Stimulated activated CD4-positive, alpha-beta T cell treated with anti-CD3 and anti-CD28 coated beads, Interleukin-1b, Interleukin-23, amount 100 ng/mL, for 24 hours (primary cell): ENCODE results near the gene JAK2.
"Not testable (repeated sequence)": the region's sequence is repeated elsewhere in the genome, so short reads cannot be mapped to it uniquely, and the experiment has no call there.

ENCODE experiments used
- DNase-seq, 4 experiments: peaks; one replicate each; pipeline ENCODE4 v3.0.0-alpha.2; 2020; ENCODE audit warnings: low read depth in 4 of 4, low spot score in 1 of 4

Gene JAK2

DNA sequence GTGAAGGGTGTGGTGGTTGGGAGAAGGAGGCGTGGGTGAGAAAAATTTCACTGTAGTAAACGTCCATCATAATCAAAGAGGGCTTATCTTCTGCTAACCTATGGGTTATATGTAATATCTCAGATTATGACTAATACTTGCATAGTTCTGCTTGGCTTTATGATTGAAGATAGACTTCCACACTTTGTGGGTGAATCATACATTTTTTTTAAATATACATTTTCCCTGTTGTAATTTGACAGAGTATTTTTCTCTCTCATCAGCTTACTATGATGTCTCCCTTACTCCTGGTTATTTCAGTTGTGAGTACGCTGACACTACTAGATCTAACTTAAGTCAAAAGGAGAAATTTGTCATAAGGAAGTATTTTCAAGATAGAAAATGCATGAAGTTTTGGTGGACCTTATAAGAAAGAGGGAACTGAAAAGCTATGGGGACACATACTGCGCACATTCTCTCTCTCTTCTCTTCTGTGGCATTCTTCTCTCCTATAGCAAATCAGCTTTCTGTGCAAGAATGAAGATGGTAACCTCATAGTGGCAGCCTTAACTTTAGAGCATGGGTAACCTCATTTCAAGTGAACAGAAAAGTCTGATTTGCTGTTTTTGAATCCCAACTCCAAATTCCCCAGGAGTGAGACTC, 4.9 kb upstream of the JAK2 start:
- no peak for DNase-seq

GRCh38 chr9:4982721-4983482, 2.2 kb upstream of the JAK2 start:
- no peak for DNase-seq

- DNase-seq, result no peak
These were observed 1.4 kb upstream of the JAK2 start for GRCh38 chr9:4983601-4984165.

GRCh38 chr9:4984171-4984620, 876 bp upstream of the JAK2 start:
- no peak for DNase-seq

DNA sequence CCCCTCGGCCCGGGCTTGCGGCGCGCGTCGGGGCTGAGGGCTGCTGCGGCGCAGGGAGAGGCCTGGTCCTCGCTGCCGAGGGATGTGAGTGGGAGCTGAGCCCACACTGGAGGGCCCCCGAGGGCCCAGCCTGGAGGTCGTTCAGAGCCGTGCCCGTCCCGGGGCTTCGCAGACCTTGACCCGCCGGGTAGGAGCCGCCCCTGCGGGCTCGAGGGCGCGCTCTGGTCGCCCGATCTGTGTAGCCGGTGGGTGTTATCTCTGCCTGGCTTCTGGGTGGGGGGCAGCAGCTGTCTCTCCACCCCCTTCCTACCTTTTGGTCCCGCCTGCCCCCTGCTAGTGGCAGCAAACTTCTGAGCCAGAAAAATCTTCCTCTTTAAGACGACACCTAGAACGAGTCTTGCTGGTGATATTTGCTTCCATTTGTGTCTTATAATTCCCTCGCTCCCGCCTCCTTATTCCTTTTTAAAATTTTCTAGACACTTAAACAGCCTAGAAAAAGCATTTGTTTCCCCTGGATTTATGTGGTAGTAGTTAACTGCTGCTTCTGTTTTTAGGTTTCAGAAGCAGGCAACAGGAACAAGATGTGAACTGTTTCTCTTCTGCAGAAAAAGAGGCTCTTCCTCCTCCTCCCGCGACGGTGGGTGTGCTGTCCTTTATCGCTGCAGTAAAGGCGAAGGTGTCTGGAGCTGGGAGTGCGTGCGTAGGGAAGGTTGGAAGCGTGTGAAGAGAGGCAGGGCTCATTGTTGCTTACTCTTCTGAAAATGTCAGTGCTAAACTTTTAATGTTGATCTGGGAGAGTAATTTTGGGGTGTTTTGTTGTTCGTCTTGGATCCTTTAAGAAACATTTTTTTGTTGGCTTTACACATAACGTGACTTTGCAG, 554 bp downstream of the JAK2 start:
- no peak for DNase-seq

- DNase-seq, result no peak
These were observed 1.2 kb downstream of the JAK2 start for GRCh38 chr9:4986296-4986695.

GRCh38 chr9:4986783-4987182, 1.7 kb downstream of the JAK2 start:
- no peak for DNase-seq

DNA sequence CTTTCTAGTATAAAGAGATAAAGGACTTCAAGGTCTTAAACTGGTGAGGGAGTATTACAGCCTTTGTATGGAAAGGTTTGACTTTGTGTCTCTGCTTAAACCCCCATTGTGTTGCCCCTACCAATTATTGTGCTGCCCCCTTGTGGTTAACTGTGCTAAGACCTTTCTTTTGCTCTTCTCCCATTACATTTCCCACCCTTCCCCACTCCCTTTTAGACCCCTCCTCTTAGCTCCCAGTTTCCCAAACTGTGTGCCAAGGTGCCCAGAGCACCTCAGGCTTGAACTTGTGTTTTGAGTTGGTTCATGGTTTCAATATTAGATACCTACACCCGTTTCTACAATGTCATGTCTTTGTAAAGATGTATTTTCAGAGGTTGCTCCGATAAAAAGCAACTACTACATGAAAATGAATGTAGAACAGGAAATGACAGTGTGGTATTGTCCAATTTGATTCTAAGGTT, 2.9 kb downstream of the JAK2 start:
- DNase-seq, result peak in 3 of 4 experiments; percentile 27 to 44 (median 35)

DNA sequence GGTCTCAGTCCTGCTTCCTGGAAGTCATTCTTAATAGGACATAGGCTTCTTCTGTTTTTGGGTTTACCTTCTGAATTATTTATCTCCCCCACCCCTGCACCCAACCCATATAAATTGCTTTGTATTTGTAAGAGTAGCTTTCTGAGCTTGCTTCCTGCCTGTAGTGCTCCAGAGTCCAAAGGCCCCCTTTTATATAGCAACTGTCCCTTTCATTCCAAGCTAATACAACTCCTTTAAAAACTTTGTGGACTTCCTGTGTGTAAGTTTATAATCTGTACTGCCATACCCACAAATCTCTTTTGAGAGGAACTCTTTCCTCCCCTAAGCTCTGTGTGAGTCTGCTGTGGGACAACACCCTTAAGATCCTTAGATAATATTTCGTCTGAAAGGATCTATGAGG, 7.8 kb downstream of the JAK2 start:
- DNase-seq, result no peak

DNA sequence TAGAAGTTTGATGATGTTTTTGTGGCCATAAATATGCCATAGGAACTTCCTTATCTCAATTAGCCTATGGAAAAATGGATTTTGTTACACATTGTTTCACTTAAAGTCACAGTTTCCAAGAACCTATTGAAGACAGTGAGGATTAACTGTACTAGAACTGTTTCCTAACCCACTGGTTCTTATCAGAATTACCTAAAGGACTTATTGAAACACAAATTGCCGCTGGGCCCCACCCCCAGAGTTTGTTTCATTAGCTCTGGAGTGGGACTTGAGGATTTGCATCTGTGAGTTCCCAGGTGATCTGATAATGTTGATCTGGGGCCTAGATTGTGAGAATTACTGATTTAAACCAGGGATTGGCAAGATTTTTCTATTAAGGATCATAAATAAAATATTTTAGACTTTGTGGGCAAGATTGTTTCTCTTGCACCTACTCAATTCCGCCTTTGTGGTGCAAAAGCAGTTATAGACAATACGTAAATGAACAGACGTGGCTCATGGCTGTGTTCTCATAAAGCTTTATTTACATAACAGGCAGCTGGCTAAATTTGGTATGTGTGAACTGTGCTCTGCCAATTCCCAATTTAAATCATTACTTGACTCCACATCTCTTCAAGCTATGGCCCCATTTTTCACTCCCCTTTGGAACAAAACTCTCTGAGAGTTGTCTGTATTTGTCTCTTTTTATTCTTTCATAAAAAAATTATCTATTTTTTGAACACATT, 9.3 kb downstream of the JAK2 start:
- no peak for DNase-seq

- DNase-seq, result no peak
These were observed 12.1 kb downstream of the JAK2 start for GRCh38 chr9:4997196-4997595.

GRCh38 chr9:4997631-4998030, 12.6 kb downstream of the JAK2 start:
- no peak for DNase-seq

DNA sequence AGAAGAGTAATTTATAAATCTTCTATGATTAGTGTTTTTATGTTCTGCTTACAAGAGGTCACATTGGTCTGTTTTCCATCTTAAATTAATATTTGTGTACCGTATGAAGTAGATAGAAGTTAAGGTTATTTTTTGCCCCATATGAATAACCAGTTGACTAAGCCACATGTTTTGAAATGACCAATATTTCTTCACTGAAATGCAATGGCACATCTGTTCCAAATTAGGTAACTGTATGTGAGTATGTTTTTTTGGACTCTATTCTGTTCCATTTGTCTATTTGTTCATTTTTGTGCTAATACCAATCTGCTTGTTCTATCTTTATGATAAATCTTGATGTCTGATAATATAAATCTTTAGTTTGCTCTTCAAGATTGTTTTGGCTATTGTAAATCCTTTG, 17.7 kb downstream of the JAK2 start:
- no peak for DNase-seq

DNA sequence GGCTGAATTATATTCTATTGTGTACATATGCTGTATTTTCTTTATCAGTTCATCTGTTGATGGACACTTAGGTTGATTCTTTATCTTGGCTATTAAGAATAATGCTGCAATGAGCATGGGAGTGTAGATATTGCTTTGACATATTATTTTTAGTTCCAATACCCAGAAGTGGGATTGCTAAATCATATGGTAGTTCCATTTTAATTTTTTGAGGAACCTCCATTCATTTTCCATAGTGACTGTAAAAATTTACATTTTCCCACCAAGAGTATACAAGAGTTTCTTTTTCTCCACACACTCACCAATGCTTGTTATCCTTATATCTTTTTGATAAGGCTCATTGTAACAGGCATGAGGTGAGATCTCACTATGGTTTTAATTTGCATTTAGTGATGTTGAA, 19.4 kb downstream of the JAK2 start:
- DNase-seq, result no peak

- DNase-seq, result no peak
These were observed 23.1 kb downstream of the JAK2 start for GRCh38 chr9:5008202-5008601.

- DNase-seq, result no peak
These were observed 28.3 kb downstream of the JAK2 start for GRCh38 chr9:5013374-5013773.

DNA sequence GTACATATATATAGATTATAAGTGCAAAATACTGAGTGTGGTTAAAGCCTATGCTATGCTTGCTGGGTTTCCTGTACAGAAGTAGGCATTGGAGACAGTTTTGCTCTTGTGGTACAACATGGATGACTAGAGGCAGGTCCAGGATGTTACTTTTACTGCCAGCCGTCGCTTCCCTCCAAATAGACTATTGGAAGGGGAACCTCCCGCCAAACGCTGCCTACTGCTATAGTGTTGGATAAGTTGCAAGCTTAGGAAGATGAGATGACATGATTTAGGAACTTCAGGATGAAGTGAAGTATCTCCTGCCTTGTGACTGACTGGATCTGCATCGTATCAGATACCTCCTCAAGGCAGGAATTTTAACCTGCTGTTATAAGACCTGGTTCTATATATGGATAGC, 30.9 kb downstream of the JAK2 start:
- no peak for DNase-seq

- DNase-seq, result no peak
These were observed 40.3 kb downstream of the JAK2 start for GRCh38 chr9:5025416-5025815.

- DNase-seq, result not testable (repeated sequence)
These were observed 46.9 kb downstream of the JAK2 start for GRCh38 chr9:5031941-5032340.

DNA sequence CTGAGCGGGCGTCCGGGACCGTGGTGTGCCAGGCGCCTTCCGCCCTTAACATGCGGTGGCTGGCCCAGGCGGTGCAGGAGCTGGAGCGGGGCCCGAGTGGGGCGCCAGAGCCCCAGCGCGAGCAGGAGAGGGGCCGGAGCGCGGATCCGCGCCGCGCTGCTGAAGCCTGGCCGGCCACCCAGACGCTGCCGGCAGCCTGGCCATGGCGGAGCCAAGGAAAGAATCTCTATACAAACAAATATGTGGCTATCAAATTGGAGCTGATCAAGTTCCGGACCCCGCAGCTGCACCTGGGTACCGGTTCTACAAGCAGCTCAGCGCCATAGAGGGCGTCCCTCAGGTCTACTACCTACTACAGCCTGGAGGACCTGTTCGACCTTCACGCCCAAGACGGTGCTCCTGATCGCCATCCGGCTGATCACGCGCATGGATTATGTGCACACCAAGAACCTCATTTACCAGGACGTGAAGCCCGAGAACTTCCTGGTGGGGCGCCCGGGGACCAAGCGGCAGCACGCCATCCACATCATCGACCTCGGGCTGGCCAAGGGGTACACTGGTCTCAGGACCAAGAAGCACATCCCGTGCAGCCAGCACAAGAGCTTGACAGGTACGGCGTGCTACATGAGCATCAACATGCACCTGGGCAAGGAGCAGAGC, 55.8 kb downstream of the JAK2 start:
- DNase-seq, result no peak
